Measurements from ENCODE around the gene ONECUT1.

ONECUT1 gene

DNA sequence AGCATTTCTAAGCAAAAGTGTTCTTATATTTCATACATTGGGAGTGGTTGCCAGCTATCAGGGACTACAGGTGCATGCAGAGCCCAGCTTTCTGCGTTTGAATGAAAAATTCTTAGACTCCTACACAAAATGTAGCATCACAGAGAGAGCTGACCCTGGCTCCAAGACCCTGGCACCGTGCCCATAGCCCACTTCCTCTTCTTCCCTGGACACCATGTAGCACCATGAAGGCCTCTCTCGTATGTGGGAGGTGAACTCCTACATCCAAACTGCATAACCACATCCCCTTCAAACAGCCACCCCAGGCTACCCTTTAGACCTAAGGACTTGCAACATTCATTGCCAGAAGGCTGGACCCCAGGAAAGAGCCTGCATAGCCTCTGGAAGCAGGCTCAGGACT is 75.2 kb downstream of the ONECUT1 start:
- no peak overlapping the region for H3K4me3 ChIP-seq (ENCODE audit: low read depth, low read length)
- no peak for DNase-seq (ENCODE audit: low read depth, low spot score)
- TF ChIP-seq, protein P1, sequence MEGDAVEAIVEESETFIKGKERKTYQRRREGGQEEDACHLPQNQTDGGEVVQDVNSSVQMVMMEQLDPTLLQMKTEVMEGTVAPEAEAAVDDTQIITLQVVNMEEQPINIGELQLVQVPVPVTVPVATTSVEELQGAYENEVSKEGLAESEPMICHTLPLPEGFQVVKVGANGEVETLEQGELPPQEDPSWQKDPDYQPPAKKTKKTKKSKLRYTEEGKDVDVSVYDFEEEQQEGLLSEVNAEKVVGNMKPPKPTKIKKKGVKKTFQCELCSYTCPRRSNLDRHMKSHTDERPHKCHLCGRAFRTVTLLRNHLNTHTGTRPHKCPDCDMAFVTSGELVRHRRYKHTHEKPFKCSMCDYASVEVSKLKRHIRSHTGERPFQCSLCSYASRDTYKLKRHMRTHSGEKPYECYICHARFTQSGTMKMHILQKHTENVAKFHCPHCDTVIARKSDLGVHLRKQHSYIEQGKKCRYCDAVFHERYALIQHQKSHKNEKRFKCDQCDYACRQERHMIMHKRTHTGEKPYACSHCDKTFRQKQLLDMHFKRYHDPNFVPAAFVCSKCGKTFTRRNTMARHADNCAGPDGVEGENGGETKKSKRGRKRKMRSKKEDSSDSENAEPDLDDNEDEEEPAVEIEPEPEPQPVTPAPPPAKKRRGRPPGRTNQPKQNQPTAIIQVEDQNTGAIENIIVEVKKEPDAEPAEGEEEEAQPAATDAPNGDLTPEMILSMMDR (IDR thresholded peaks at IDR 0.05; ENCODE audit: insufficient read depth, low read length, missing control alignments): no peak
- CTCF ChIA-PET: interaction anchor here (1.0 kb wide), 1 partner anchor 458 kb away, joined by 3 read pairs; no protein-coding TSS in a partner anchor
- POLR2A ChIA-PET: no interaction called here

DNA sequence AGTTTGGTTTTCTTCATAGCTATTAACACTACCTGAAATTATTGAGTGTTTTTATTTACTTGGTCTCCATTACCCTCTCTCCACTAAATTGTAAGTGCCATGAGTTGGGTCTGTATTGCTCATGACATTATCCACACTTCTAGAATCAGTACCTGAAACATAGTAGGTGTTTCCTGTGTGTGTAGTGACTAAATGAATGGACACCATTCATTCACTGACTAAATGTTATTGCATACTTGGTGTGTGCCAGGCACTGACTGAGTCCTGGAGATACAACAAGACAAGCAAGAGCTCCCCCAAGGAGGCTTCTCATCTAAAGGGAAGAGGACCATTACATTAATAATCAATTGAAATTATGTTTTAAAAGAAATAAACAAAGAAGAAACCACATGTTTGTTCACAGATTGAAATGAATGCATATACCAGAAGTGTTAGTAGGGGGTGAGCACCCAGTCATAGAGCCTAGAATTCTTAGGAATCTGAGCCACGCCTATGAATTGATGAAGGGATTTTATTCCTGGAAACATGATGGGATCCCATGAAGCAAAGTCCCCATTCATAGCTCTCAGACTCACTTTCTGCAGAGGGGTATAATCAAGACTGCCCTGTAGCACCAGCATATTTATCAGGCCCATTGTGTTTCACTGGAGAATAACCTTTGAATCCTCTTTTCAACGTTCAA is 79.3 kb downstream of the ONECUT1 start:
- POLR2A ChIA-PET: interaction anchor here (0.6 kb wide), 1 partner anchor 691 kb away, joined by 3 read pairs; no protein-coding TSS in a partner anchor
- TF ChIP-seq, protein P1 (IDR thresholded peaks at IDR 0.05; ENCODE audit: insufficient read depth, low read length, missing control alignments): no peak
- CTCF ChIA-PET: no interaction called here
- H3K4me3 ChIP-seq (ENCODE audit: low read depth, low read length): no peak overlapping the region
- no peak for DNase-seq (ENCODE audit: low read depth, low spot score)

DNA sequence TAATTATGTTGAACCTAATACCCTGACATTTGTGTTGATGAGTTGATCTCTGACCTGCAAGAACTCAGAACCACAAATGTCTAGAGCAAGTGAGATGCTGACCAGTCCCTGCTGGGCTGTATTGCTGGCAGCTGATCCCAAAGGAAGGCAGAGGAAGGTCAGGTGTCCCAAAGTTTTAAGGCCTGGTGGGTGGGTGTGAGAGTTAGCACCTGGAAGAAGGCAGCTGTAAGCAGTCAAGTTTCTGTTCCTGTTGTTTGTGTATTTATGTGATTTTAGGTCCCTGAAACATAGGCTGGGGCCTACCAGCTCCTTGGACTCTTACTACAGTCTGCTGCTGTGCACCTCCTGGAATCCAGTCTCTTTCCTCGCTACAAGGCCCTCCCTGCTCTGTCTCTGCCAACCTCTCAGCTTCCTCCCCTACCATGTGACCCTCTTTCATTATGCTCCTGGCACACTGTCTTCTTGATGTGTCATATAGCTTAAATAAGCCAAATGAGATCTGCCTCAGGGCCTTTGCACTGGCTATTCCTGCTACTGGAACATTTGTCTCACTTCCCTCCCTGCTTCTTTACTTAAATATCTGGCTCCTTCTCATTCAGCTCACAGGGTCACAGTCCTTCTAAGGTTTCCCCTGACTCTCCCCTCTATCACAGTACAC is 80.0 kb downstream of the ONECUT1 start:
- DNase-seq (ENCODE audit: low read depth, low spot score): no peak
- no peak overlapping the region for H3K4me3 ChIP-seq (ENCODE audit: low read depth, low read length)
- TF ChIP-seq, protein P1 (IDR thresholded peaks at IDR 0.05; ENCODE audit: insufficient read depth, low read length, missing control alignments): no peak
- POLR2A ChIA-PET: interaction anchor here (0.6 kb wide), 1 partner anchor 690 kb away, joined by 3 read pairs; no protein-coding TSS in a partner anchor
- CTCF ChIA-PET: no interaction called here

DNA sequence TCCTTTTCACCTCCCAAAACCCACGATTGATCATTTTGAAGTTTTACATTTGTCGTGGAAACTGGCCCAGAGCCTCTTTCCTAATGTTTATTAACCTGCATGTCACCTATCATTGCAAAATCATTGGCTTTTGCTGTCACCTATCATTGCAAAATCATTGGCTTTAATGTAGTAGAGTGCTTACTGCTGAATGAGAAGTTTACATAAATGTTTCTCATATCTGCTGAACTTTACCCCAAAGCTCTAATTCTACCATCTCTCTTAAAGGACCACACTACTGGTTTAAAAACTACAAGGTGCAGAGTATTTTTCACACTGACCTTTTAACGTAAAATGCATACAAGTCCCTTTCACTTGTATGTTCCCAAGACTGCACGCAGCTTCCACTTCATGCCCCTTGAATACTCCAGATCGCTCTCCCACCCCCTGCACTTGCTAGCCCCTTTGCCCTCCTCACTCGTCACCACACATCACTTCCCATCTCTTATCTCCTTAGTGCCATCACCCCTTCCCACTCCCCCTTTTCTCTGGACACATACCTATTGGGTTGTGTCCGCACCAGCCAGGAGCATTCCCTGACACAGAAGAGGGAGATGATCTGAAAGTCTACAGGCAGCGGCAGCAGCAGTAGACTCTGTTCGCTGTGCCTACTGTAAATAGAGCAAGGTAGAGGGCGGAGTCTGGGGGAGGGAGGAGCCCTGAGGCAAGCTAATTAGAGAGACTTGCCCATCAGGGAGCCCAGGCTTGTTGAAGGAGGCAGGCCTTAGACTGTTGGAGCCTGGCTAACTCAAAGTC is 80.8 kb downstream of the ONECUT1 start:
- CTCF ChIA-PET: interaction anchor here (1.1 kb wide), 1 partner anchor 452 kb away, joined by 3 read pairs; no protein-coding TSS in a partner anchor
- TF ChIP-seq, protein P1 (IDR thresholded peaks at IDR 0.05; ENCODE audit: insufficient read depth, low read length, missing control alignments): no peak
- H3K4me3 ChIP-seq (ENCODE audit: low read depth, low read length): no peak overlapping the region
- POLR2A ChIA-PET: no interaction called here
- DNase-seq (ENCODE audit: low read depth, low spot score): no peak
